GM12878 (cell line): ENCODE measurements around the gene SORL1.

Source experiments
- CEBPB ChIP-seq, 2 experiments: fragments of 150-350 bp in 1 of 2; IDR thresholded peaks; 2 replicates each; pipeline ENCODE4 v1.6.1; 2012 to 2014; ENCODE audit warnings: low read depth in 2 of 2, low read length in 2 of 2, borderline replicate concordance in 1 of 2, inconsistent platforms in 1 of 2
- EZH2 ChIP-seq: IDR thresholded peaks from 2 replicates; pipeline ENCODE4 v1.6.1; 2012; ENCODE audit warnings: low read depth, mild to moderate bottlenecking, control low read depth, inconsistent platforms, low read length, borderline replicate concordance; ENCODE audit not compliant: control insufficient read depth
- KAT2A ChIP-seq: conservative IDR thresholded peaks from 2 replicates; pipeline ENCODE4 v1.6.1; 2011; ENCODE audit warnings: low read depth, low read length; ENCODE audit not compliant: control insufficient read depth
- MXI1 ChIP-seq: fragments of 150-350 bp; IDR thresholded peaks from 2 replicates; pipeline ENCODE4 v1.6.1; 2011; ENCODE audit warnings: low read depth, mild to moderate bottlenecking, inconsistent platforms, low read length, improper control_type of control experiment
- NR2C1 ChIP-seq: fragments of 450-650 bp; IDR thresholded peaks from 2 replicates; pipeline ENCODE4 v1.6.1; 2017; ENCODE audit warnings: antibody characterized with exemption, mild to moderate bottlenecking, moderate library complexity
- PAX5 ChIP-seq: IDR thresholded peaks from 2 replicates; pipeline ENCODE4 v1.6.1; 2011; ENCODE audit warnings: low read depth, low read length, borderline replicate concordance
- POLR2A ChIP-seq: IDR thresholded peaks from 2 replicates; pipeline ENCODE4 v1.6.1; 2011; ENCODE audit warnings: low read depth, mild to moderate bottlenecking, low read length
- POLR2AphosphoS5 ChIP-seq: IDR thresholded peaks from 2 replicates; pipeline ENCODE4 v1.6.1; 2011; ENCODE audit warnings: mild to moderate bottlenecking, low read length, inconsistent platforms
- POU2F2 ChIP-seq: IDR thresholded peaks from 3 replicates; pipeline ENCODE4 v1.6.1; 2011; ENCODE audit warnings: low read depth, mild to moderate bottlenecking, low read length, borderline replicate concordance
- RFX5 ChIP-seq: IDR thresholded peaks from 2 replicates; pipeline ENCODE4 v1.6.1; 2011; ENCODE audit warnings: low read depth, low read length, improper control_type of control experiment
- TAF1 ChIP-seq: IDR thresholded peaks from 2 replicates; pipeline ENCODE4 v1.6.1; 2011; ENCODE audit warnings: mild to moderate bottlenecking, low read depth, low read length, borderline replicate concordance
- TF ChIP-seq, protein P1 (sequence below), 3 experiments: IDR thresholded peaks in 2 of 3; conservative IDR thresholded peaks in 1 of 3; 2 replicates each; pipeline ENCODE4 v1.5.1; 2011; ENCODE audit warnings: low read depth in 3 of 3, low read length in 3 of 3, mild to moderate bottlenecking in 3 of 3, control low read depth in 2 of 3, moderate library complexity in 2 of 3, inconsistent platforms in 1 of 3, mixed read lengths in 1 of 3; ENCODE audit not compliant: control insufficient read depth in 2 of 3, insufficient read depth in 1 of 3; ENCODE audit errors: extremely low read depth in 1 of 3

GRCh38 chr11:121607341-121607740 is 155.2 kb downstream of the SORL1 start:
- TF ChIP-seq, protein P1, sequence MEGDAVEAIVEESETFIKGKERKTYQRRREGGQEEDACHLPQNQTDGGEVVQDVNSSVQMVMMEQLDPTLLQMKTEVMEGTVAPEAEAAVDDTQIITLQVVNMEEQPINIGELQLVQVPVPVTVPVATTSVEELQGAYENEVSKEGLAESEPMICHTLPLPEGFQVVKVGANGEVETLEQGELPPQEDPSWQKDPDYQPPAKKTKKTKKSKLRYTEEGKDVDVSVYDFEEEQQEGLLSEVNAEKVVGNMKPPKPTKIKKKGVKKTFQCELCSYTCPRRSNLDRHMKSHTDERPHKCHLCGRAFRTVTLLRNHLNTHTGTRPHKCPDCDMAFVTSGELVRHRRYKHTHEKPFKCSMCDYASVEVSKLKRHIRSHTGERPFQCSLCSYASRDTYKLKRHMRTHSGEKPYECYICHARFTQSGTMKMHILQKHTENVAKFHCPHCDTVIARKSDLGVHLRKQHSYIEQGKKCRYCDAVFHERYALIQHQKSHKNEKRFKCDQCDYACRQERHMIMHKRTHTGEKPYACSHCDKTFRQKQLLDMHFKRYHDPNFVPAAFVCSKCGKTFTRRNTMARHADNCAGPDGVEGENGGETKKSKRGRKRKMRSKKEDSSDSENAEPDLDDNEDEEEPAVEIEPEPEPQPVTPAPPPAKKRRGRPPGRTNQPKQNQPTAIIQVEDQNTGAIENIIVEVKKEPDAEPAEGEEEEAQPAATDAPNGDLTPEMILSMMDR (IDR thresholded peaks at IDR 0.05 in 2 of 3, conservative IDR thresholded peaks at IDR 0.05 in 1 of 3; ENCODE audit: control insufficient read depth in 2 of 3, extremely low read depth in 1 of 3, insufficient read depth in 1 of 3, low read depth in 3 of 3, low read length in 3 of 3): no peak
- TF ChIP-seq KAT2A (no peak), POLR2A (no peak), RFX5 (no peak), EZH2 (no peak), CEBPB (IDR thresholded peaks at IDR 0.05; ENCODE audit: borderline replicate concordance in 1 of 2, low read depth in 2 of 2, low read length in 2 of 2) (no peak), PAX5 (no peak), POLR2AphosphoS5 (no peak), TAF1 (no peak), NR2C1 (no peak), MXI1 (no peak), POU2F2 (no peak)
